ENCODE measurements around the gene NKD1.

The NKD1 gene

GRCh38 chr16:50616386-50616785 lies 68.2 kb downstream of the NKD1 start:
- DNase-seq: no peak

- DNase-seq: peak; percentile 40
Observed at GRCh38 chr16:50616883-50617645, 68.9 kb downstream of the NKD1 start.

- no peak for DNase-seq
Observed at GRCh38 chr16:50617646-50618184, 69.5 kb downstream of the NKD1 start.

- no peak for DNase-seq
Observed at GRCh38 chr16:50618238-50618918, 70.2 kb downstream of the NKD1 start.

- DNase-seq: no peak
Observed at GRCh38 chr16:50619702-50620491, 71.7 kb downstream of the NKD1 start.

GRCh38 chr16:50620646-50621451 lies 72.7 kb downstream of the NKD1 start:
- DNase-seq: no peak

- no peak for DNase-seq
Observed at GRCh38 chr16:50621452-50621792, 73.2 kb downstream of the NKD1 start.

GRCh38 chr16:50622029-50622428 lies 73.8 kb downstream of the NKD1 start:
- DNase-seq: no peak

GRCh38 chr16:50622643-50623369 lies 74.6 kb downstream of the NKD1 start:
- DNase-seq: no peak

GRCh38 chr16:50624449-50624970 lies 76.3 kb downstream of the NKD1 start:
- no peak for DNase-seq

- DNase-seq: no peak
Observed at GRCh38 chr16:50625374-50625773, 77.2 kb downstream of the NKD1 start.

GRCh38 chr16:50626868-50627267 lies 78.7 kb downstream of the NKD1 start:
- no peak for DNase-seq

- peak; percentile 39 for DNase-seq
Observed at GRCh38 chr16:50627419-50627818, 79.2 kb downstream of the NKD1 start.

- DNase-seq: no peak
Observed at GRCh38 chr16:50628156-50628802, 80.1 kb downstream of the NKD1 start.

- no peak for DNase-seq
Observed at GRCh38 chr16:50629334-50629733, 81.1 kb downstream of the NKD1 start.

- DNase-seq: no peak
Observed at GRCh38 chr16:50630394-50631020, 82.3 kb downstream of the NKD1 start.

GRCh38 chr16:50631249-50631984 lies 83.2 kb downstream of the NKD1 start:
- DNase-seq: no peak

GRCh38 chr16:50631985-50632576 lies 83.9 kb downstream of the NKD1 start:
- no peak for DNase-seq

All from fibroblast of skin of right biceps (primary cell).